Muscle of arm (tissue), 12 donors: ENCODE results near the gene DENND5A. TPM values are rescaled to one million over a fixed set of nuclear protein-coding genes. Genes with fewer than 3 reads are reported as not detected.
"Not testable (repeated sequence)": the region's sequence is repeated elsewhere in the genome, so short reads cannot be mapped to it uniquely, and the experiment has no call there.

Experiments
- DNase-seq: peaks from one replicate; pipeline ENCODE4 v3.0.0-alpha.2; 2013
- polyA plus RNA-seq, 12 donors: library from polyadenylated mRNA; unstranded; fragments of 120-200 nt; gene quantifications; one replicate each; pipeline ENCODE4 v1.2.1, GENCODE V29; 2013; ENCODE audit not compliant: insufficient read length in 12 of 12

The DENND5A gene
- polyA plus RNA-seq, 12 donors = 57.5 to 96.2 (median 80.9) TPM; not detected in 1

GRCh38 chr11:9178716-9179115 is 86.4 kb downstream of the DENND5A start:
- DNase-seq = no peak

GRCh38 chr11:9177438-9178091 is 87.6 kb downstream of the DENND5A start:
- no peak for DNase-seq

- DNase-seq = no peak
These were observed 88.6 kb downstream of the DENND5A start for GRCh38 chr11:9176550-9176949.

- DNase-seq = no peak
These were observed 89.0 kb downstream of the DENND5A start for GRCh38 chr11:9176136-9176535.

GRCh38 chr11:9172389-9172788 is 92.8 kb downstream of the DENND5A start:
- no peak for DNase-seq

- no peak for DNase-seq
These were observed 94.7 kb downstream of the DENND5A start for GRCh38 chr11:9170450-9170849.

- no peak for DNase-seq
These were observed 95.4 kb downstream of the DENND5A start for GRCh38 chr11:9169595-9170295.

- not testable (repeated sequence) for DNase-seq
These were observed 103.2 kb downstream of the DENND5A start for GRCh38 chr11:9161991-9162390.

GRCh38 chr11:9160166-9160565 is 105.0 kb downstream of the DENND5A start:
- DNase-seq = no peak

GRCh38 chr11:9158898-9159391 is 106.2 kb downstream of the DENND5A start:
- no peak for DNase-seq

- DNase-seq = no peak
These were observed 109.2 kb downstream of the DENND5A start for GRCh38 chr11:9155930-9156329.

- no peak for DNase-seq
These were observed 111.5 kb downstream of the DENND5A start for GRCh38 chr11:9153651-9154050.

- no peak for DNase-seq
These were observed 113.5 kb downstream of the DENND5A start for GRCh38 chr11:9151631-9152030.

- DNase-seq = no peak
These were observed 114.2 kb downstream of the DENND5A start for GRCh38 chr11:9150926-9151325.

- no peak for DNase-seq
These were observed 114.6 kb downstream of the DENND5A start for GRCh38 chr11:9150501-9150900.

- DNase-seq = no peak
These were observed 116.4 kb downstream of the DENND5A start for GRCh38 chr11:9148727-9149126.

GRCh38 chr11:9148035-9148434 is 117.1 kb downstream of the DENND5A start:
- DNase-seq = no peak

GRCh38 chr11:9146477-9146876 is 118.7 kb downstream of the DENND5A start:
- DNase-seq = no peak

- no peak for DNase-seq
These were observed 119.9 kb downstream of the DENND5A start for GRCh38 chr11:9145283-9145682.

GRCh38 chr11:9144828-9145227 is 120.3 kb downstream of the DENND5A start:
- no peak for DNase-seq

- DNase-seq = no peak
These were observed 121.4 kb downstream of the DENND5A start for GRCh38 chr11:9143721-9144120.

- no peak for DNase-seq
These were observed 122.4 kb downstream of the DENND5A start for GRCh38 chr11:9142732-9143131.

GRCh38 chr11:9141186-9141585 is 124.0 kb downstream of the DENND5A start:
- DNase-seq = no peak
